Measurements from ENCODE around the gene PPM1D. TPM values are rescaled to one million over a fixed set of nuclear protein-coding genes. Genes with fewer than 3 reads are reported as not detected.

The PPM1D gene
- total and polyA plus RNA-seq, 4 donors = 4.4 to 27.8 (median 12.4) TPM

DNA sequence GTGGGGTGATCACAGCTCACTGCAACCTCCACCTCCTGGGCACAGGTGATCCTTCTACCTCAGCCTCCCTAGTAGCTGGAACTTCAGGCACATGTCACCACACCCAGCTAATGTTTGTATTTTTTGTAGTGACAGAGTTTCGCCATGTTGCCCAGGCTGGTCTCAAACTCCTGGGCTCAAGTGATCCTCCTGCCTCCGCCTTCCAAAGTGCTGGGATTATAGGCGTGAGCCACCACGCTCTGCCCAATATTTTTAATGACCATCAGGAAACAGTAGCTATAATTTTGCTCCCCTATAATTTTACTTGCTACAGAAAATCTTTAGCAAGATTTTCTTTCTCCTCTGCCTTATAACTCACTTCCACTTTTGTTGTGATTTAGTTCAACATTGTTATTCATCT is 44.2 kb upstream of the PPM1D start:
- no peak overlapping the region for H3K4me3 ChIP-seq

DNA sequence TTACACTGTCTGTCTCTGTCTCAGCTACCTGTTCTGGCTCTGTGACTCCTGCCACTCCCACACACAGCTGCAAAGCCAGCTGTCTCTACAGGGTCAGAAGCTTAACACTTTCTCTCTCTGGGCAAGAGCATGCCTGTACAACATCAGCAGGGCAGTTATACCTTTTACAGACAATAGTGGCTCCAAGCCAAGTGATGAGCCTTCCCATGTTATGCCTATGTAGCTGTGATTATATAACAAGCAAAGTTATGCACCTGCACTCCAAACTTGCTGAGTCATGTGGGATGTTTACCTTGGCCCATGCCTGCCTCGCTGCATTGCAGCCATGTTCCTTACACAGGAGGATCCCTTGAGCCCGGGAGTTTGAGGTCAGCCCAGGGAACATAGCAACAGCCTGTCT is 42.2 kb upstream of the PPM1D start:
- H3K9ac ChIP-seq (ENCODE audit: insufficient read depth in 1 of 2, low read length in 2 of 2) = no peak overlapping the region
- ATAC-seq (ENCODE audit: insufficient read depth, low FRiP score) (no peak), DNase-seq (no peak)
- H3K36me3 ChIP-seq (ENCODE audit: control insufficient read depth in 4 of 4, insufficient read depth in 4 of 4, low read length in 4 of 4) = no peaks in the 10 kb centered on the region
- WGBS, 2 donors = 78 to 91% methylated on average over 2 of the region's 2 CpGs
- no peaks in the 10 kb centered on the region for H3K27me3 ChIP-seq (ENCODE audit: control insufficient read depth in 3 of 3, insufficient read depth in 3 of 3, low read length in 2 of 3)
- H3K4me1 ChIP-seq (ENCODE audit: control insufficient read depth in 5 of 5, insufficient read depth in 5 of 5, low read length in 5 of 5) = peaks cover 0 to 3% (median 0%) of the 10 kb centered on the region in 5 donors
- no peak overlapping the region for H3K4me3 ChIP-seq
- no peak overlapping the region for H3K27ac ChIP-seq (ENCODE audit: low read depth in 1 of 2, low read length in 1 of 2)
- H3K9me3 ChIP-seq (ENCODE audit: control insufficient read depth in 4 of 4, insufficient read depth in 3 of 4, low read length in 3 of 4) = peaks cover 0 to 4% (median 2%) of the 10 kb centered on the region in 4 donors
- TF ChIP-seq, protein P1, sequence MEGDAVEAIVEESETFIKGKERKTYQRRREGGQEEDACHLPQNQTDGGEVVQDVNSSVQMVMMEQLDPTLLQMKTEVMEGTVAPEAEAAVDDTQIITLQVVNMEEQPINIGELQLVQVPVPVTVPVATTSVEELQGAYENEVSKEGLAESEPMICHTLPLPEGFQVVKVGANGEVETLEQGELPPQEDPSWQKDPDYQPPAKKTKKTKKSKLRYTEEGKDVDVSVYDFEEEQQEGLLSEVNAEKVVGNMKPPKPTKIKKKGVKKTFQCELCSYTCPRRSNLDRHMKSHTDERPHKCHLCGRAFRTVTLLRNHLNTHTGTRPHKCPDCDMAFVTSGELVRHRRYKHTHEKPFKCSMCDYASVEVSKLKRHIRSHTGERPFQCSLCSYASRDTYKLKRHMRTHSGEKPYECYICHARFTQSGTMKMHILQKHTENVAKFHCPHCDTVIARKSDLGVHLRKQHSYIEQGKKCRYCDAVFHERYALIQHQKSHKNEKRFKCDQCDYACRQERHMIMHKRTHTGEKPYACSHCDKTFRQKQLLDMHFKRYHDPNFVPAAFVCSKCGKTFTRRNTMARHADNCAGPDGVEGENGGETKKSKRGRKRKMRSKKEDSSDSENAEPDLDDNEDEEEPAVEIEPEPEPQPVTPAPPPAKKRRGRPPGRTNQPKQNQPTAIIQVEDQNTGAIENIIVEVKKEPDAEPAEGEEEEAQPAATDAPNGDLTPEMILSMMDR (IDR thresholded peaks at IDR 0.05; ENCODE audit: control extremely low read depth, extremely low read depth) = no peak

More for the DNA sequence above, 44.2 kb upstream of the PPM1D start:
- Histone ChIP-seq H3K27ac (ENCODE audit: low read depth in 1 of 2, low read length in 1 of 2) (no peak overlapping the region), H3K36me3 (ENCODE audit: control insufficient read depth in 4 of 4, insufficient read depth in 4 of 4, low read length in 4 of 4) (no peaks in the 10 kb centered on the region), H3K27me3 (ENCODE audit: control insufficient read depth in 3 of 3, insufficient read depth in 3 of 3, low read length in 2 of 3) (no peaks in the 10 kb centered on the region), H3K9me3 (ENCODE audit: control insufficient read depth in 4 of 4, insufficient read depth in 3 of 4, low read length in 3 of 4) (peaks cover 0 to 4% (median 2%) of the 10 kb centered on the region in 4 donors), H3K9ac (ENCODE audit: insufficient read depth in 1 of 2, low read length in 2 of 2) (no peak overlapping the region), H3K4me1 (ENCODE audit: control insufficient read depth in 5 of 5, insufficient read depth in 5 of 5, low read length in 5 of 5) (no peaks in the 10 kb centered on the region)
- TF ChIP-seq, protein P1 (IDR thresholded peaks at IDR 0.05; ENCODE audit: control extremely low read depth, extremely low read depth) = no peak
- ATAC-seq (ENCODE audit: insufficient read depth, low FRiP score) (no peak), DNase-seq (no peak)
- 96 to 97% methylated on average over 4 of the region's 4 CpGs for WGBS, 2 donors

DNA sequence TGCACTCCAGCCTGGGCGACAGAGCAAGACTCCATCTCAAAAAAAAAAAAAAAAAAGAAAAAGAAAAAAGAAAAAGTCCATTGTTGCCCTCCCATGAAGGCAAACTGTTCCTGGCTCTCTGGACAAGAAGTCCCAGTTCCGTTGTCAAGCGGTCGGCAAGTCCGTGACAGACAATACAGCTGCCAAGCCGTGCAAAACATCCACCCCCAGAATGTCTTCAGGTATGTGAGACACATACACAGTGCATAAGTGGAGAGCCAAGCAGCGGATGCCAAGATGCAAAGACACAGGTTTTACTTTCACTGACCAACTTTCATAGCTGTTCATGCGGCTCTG is 40.4 kb upstream of the PPM1D start:
- no peaks in the 10 kb centered on the region for H3K27me3 ChIP-seq (ENCODE audit: control insufficient read depth in 3 of 3, insufficient read depth in 3 of 3, low read length in 2 of 3)
- peak overlapping the region in 1 of 2 donors; percentile 41 for H3K27ac ChIP-seq (ENCODE audit: low read depth in 1 of 2, low read length in 1 of 2)
- no peak overlapping the region for H3K4me3 ChIP-seq
- TF ChIP-seq, protein P1 (IDR thresholded peaks at IDR 0.05; ENCODE audit: control extremely low read depth, extremely low read depth) = no peak
- 84 to 97% methylated on average over 8 of the region's 8 CpGs for WGBS, 2 donors
- peaks cover 0 to 5% (median 0%) of the 10 kb centered on the region in 5 donors for H3K4me1 ChIP-seq (ENCODE audit: control insufficient read depth in 5 of 5, insufficient read depth in 5 of 5, low read length in 5 of 5)
- no peak overlapping the region for H3K9ac ChIP-seq (ENCODE audit: insufficient read depth in 1 of 2, low read length in 2 of 2)
- H3K9me3 ChIP-seq (ENCODE audit: control insufficient read depth in 4 of 4, insufficient read depth in 3 of 4, low read length in 3 of 4) = no peaks in the 10 kb centered on the region
- ATAC-seq (ENCODE audit: insufficient read depth, low FRiP score) (no peak), DNase-seq (no peak)
- H3K36me3 ChIP-seq (ENCODE audit: control insufficient read depth in 4 of 4, insufficient read depth in 4 of 4, low read length in 4 of 4) = no peaks in the 10 kb centered on the region
